Upper lobe of left lung (tissue), 6 donors: ENCODE data around the gene COG5. TPM values are rescaled to one million over a fixed set of nuclear protein-coding genes. Genes with fewer than 3 reads are reported as not detected.
A peak's percentile ranks its signal among the peaks of the same experiment; 100 is the strongest.

Experiments
- ATAC-seq, 2 donors: fragments of 200-7000 bp; cut with Tn5 transposase; one replicate each; pipeline ENCODE4 v1.9.1; 2022; ENCODE audit warnings: mild to moderate bottlenecking in 2 of 2, moderate library complexity in 2 of 2; ENCODE audit not compliant: low FRiP score in 2 of 2
- DNase-seq, 2 donors: peaks; one replicate each; pipeline ENCODE4 v3.0.0-alpha.2; 2019 to 2020
- H3K27ac ChIP-seq, 4 donors: fragments of 200-600 bp; sonication (generic); one replicate each; pipeline ENCODE4 v1.5.1; 2016 to 2019
- H3K27me3 ChIP-seq, 4 donors: fragments of 200-600 bp; sonication (generic); one replicate each; pipeline ENCODE4 v1.5.1; 2017 to 2019
- H3K36me3 ChIP-seq, 4 donors: fragments of 200-600 bp; sonication (generic); one replicate each; pipeline ENCODE4 v1.5.1; 2016 to 2019
- H3K4me1 ChIP-seq, 4 donors: fragments of 200-600 bp; sonication (generic); one replicate each; pipeline ENCODE4 v1.5.1; 2018 to 2019
- H3K4me3 ChIP-seq, 4 donors: fragments of 200-600 bp; sonication (generic); one replicate each; pipeline ENCODE4 v1.5.1; 2017 to 2019; ENCODE audit warnings: mild to moderate bottlenecking in 2 of 4, moderate library complexity in 1 of 4
- H3K9me3 ChIP-seq, 4 donors: fragments of 200-600 bp; sonication (generic); one replicate each; pipeline ENCODE4 v1.5.1; 2018 to 2019
- EP300 ChIP-seq, 4 donors: sonication (generic); formaldehyde crosslinking; IDR thresholded peaks; one replicate each; pipeline ENCODE4 v1.5.1; 2017; ENCODE audit warnings: antibody characterized with exemption in 4 of 4, control low read depth in 2 of 4
- POLR2A ChIP-seq, 4 donors: fragments of 450-650 bp; IDR thresholded peaks; one replicate each; pipeline ENCODE4 v1.5.1; 2016 to 2017; ENCODE audit warnings: antibody characterized with exemption in 4 of 4, mild to moderate bottlenecking in 2 of 4
- POLR2AphosphoS5 ChIP-seq, 2 donors: sonication (generic); formaldehyde crosslinking; IDR thresholded peaks; one replicate each; pipeline ENCODE4 v1.5.1; 2017; ENCODE audit warnings: antibody characterized with exemption in 2 of 2
- WGBS, 2 donors: methylation state at CpG; one replicate each; pipeline ENCODE4 v1.1.5; 2017 to 2018; 5-methylcytosine and 5-hydroxymethylcytosine counted together
- total RNA-seq, 6 donors: library from RNA; depleted of rRNA in 4 of 6; stranded (reverse); fragments of >200 nt in 4 of 6; gene quantifications; one replicate each; pipeline versions ENCODE4 v1.1.0 to v1.2.1, GENCODE V29; 2016 to 2021
- TF ChIP-seq, protein P1 (sequence below), 6 experiments: fragments of 450-650 bp in 4 of 6; fragments of 200-600 bp in 2 of 6; sonication (generic) in 2 of 6; IDR thresholded peaks; one replicate each; pipeline ENCODE4 v1.5.1; 2016 to 2019; ENCODE audit warnings: antibody characterized with exemption in 6 of 6
- donor health status: DM: no; HTN: no; CAD: no; lungs with moderate emphysema.
- donor health status: DM: no; HTN: yes; CAD: no; lungs with severe emphysema.

COG5 gene
- total RNA-seq, 6 donors from 2014 or later: 31.6 to 88.0 (median 50.5) TPM

DNA sequence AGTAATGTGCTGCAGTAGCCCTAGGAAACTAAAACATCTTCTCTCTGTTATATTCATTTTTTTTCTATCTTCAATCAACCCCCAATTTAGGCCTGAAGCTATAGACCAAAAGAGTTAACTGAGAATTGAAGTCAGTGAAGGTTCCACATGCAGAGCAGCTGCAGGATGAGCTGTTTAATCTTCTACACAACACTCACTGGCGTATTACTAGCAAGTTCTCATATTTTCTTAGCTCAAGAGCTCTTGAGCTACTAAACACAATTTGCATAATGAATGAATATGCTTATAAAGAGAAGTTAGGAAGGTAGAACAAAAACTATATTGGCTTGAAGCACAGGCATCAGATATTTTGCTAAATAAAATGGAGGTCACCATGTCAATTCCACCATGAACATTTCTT, 135.1 kb downstream of the COG5 start:
- ATAC-seq (no peak), DNase-seq (no peak)
- Histone ChIP-seq H3K9me3 (no peaks in the 10 kb centered on the region), H3K27me3 (no peaks in the 10 kb centered on the region), H3K27ac (no peak overlapping the region), H3K4me1 (no peaks in the 10 kb centered on the region), H3K4me3 (no peak overlapping the region), H3K36me3 (peaks cover 0 to 4% (median 0%) of the 10 kb centered on the region in 4 donors)
- TF ChIP-seq, protein P1, sequence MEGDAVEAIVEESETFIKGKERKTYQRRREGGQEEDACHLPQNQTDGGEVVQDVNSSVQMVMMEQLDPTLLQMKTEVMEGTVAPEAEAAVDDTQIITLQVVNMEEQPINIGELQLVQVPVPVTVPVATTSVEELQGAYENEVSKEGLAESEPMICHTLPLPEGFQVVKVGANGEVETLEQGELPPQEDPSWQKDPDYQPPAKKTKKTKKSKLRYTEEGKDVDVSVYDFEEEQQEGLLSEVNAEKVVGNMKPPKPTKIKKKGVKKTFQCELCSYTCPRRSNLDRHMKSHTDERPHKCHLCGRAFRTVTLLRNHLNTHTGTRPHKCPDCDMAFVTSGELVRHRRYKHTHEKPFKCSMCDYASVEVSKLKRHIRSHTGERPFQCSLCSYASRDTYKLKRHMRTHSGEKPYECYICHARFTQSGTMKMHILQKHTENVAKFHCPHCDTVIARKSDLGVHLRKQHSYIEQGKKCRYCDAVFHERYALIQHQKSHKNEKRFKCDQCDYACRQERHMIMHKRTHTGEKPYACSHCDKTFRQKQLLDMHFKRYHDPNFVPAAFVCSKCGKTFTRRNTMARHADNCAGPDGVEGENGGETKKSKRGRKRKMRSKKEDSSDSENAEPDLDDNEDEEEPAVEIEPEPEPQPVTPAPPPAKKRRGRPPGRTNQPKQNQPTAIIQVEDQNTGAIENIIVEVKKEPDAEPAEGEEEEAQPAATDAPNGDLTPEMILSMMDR (IDR thresholded peaks at IDR 0.05): no peak
- TF ChIP-seq POLR2AphosphoS5 (IDR thresholded peaks at IDR 0.05) (no peak), POLR2A (IDR thresholded peaks at IDR 0.05) (no peak), EP300 (IDR thresholded peaks at IDR 0.05) (no peak)
- WGBS, 2 donors: 93 to 96% methylated on average over 1 of the region's 1 CpG

DNA sequence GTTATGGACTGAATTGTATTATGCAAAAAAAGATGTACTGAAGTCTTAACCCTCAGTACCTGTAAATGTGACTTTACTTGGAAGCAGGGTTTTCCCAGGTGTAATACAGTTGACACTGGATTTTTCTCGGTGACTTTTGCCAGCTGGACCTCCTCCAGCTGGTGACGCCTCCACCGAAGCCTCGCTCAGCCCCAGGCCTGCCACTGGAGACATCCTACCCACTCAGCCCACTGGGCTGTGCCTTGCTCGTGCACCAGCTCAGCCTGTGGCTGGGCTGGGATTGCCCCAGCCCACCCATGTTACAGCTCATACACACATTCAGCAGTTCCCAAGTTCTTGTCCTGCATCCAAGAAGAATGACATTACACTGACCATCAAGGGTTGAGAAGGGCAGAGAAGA, 136.3 kb downstream of the COG5 start:
- WGBS, 2 donors: 90 to 92% methylated on average over 5 of the region's 5 CpGs

GRCh38 chr7:107414198-107414597, 149.5 kb downstream of the COG5 start:
- Histone ChIP-seq H3K4me1 (no peaks in the 10 kb centered on the region), H3K27ac (no peak overlapping the region), H3K4me3 (no peak overlapping the region), H3K36me3 (peaks cover 0 to 8% (median 3%) of the 10 kb centered on the region in 4 donors), H3K27me3 (no peaks in the 10 kb centered on the region), H3K9me3 (no peaks in the 10 kb centered on the region)
- TF ChIP-seq EP300 (IDR thresholded peaks at IDR 0.05) (no peak), POLR2A (IDR thresholded peaks at IDR 0.05) (no peak), POLR2AphosphoS5 (IDR thresholded peaks at IDR 0.05) (no peak)
- TF ChIP-seq, protein P1 (IDR thresholded peaks at IDR 0.05): no peak
- WGBS, 2 donors: 95 to 100% methylated on average over 1 of the region's 1 CpG
- DNase-seq: no peak
- ATAC-seq: no peak

More for the DNA sequence above, 136.3 kb downstream of the COG5 start:
- no peak for TF ChIP-seq POLR2A (IDR thresholded peaks at IDR 0.05)
- no peak for TF ChIP-seq POLR2AphosphoS5 (IDR thresholded peaks at IDR 0.05)
- TF ChIP-seq EP300 (IDR thresholded peaks at IDR 0.05): no peak
- TF ChIP-seq, protein P1 (IDR thresholded peaks at IDR 0.05): no peak
- Histone ChIP-seq H3K4me3 (no peak overlapping the region), H3K9me3 (no peaks in the 10 kb centered on the region), H3K36me3 (peaks cover 0 to 4% (median 0%) of the 10 kb centered on the region in 4 donors), H3K4me1 (no peaks in the 10 kb centered on the region), H3K27ac (no peak overlapping the region), H3K27me3 (no peaks in the 10 kb centered on the region)
- DNase-seq (peak in 1 of 2 donors; percentile 43), ATAC-seq (no peak)

- no peak overlapping the region for H3K27ac ChIP-seq
- no peaks in the 10 kb centered on the region for H3K27me3 ChIP-seq
- ATAC-seq (no peak), DNase-seq (no peak)
- peaks cover 0 to 11% (median 3%) of the 10 kb centered on the region in 4 donors for H3K36me3 ChIP-seq
- H3K9me3 ChIP-seq: no peaks in the 10 kb centered on the region
- H3K4me3 ChIP-seq: no peak overlapping the region
- TF ChIP-seq, protein P1 (IDR thresholded peaks at IDR 0.05): no peak
- TF ChIP-seq EP300 (IDR thresholded peaks at IDR 0.05): no peak
- H3K4me1 ChIP-seq: no peaks in the 10 kb centered on the region
Observed at GRCh38 chr7:107408349-107408748, 155.4 kb downstream of the COG5 start.

GRCh38 chr7:107405559-107405958, 158.2 kb downstream of the COG5 start:
- H3K27ac ChIP-seq: no peak overlapping the region
- peaks cover 0 to 6% (median 1%) of the 10 kb centered on the region in 4 donors for H3K36me3 ChIP-seq
- TF ChIP-seq POLR2AphosphoS5 (IDR thresholded peaks at IDR 0.05): no peak
- TF ChIP-seq POLR2A (IDR thresholded peaks at IDR 0.05): no peak
- no peak for TF ChIP-seq EP300 (IDR thresholded peaks at IDR 0.05)
- TF ChIP-seq, protein P1 (IDR thresholded peaks at IDR 0.05): no peak
- DNase-seq: no peak
- H3K4me3 ChIP-seq: no peak overlapping the region
- H3K27me3 ChIP-seq: no peaks in the 10 kb centered on the region
- no peak for ATAC-seq
- no peaks in the 10 kb centered on the region for H3K4me1 ChIP-seq
- no peaks in the 10 kb centered on the region for H3K9me3 ChIP-seq
